ENCODE data around the gene MAEL. TPM values are rescaled to one million over a fixed set of nuclear protein-coding genes. Genes with fewer than 3 reads are reported as not detected.

Gene MAEL
- total RNA-seq, 1 experiment from 2014 or later: 0.26 TPM

DNA sequence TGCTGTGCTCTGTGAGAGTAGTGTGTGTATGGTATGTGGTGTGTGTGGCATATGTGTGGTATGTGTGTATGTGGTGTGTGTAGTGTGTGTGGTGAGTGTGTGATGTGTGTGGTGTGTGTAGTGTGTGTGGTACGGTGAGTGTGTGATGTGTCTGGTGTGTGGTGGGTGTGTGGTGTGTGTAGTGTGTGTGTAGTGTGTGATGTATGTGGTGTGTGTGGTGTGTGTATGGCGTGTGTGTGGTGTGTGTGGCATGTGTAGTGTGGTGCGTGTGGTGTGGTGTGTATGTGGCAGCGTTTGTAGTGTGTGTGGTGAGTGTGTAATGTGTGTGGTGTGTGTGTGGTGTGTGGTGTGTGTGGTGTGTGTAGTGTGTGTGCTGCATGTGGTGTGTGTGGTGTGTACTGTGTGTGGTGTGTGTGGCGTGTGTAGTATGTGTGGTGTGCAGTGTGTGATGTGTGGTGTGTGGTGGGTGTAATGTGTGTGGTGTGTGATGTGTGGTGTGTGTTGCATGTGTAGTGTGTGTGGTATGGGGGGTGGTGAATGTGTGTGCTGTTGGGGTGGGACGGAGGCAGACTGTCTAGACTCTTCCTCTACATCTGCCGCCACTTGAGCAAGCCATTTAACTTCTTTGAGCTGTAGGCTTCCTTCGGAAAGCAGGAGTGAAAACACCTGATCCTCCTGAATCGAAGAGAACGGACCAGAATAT lies 67.6 kb downstream of the MAEL start:
- Mint-ChIP-seq H3K9me3 (no peaks in the 10 kb centered on the region), H3K4me1 (peaks cover 17% of the 10 kb centered on the region), H3K36me3 (no peaks in the 10 kb centered on the region), H3K4me3 (no peak overlapping the region), H3K27me3 (ENCODE audit: low read depth) (peaks cover 4% of the 10 kb centered on the region; the same call in 1 of the 2 replicates), H3K27ac (no peak overlapping the region)
- no peak for TF ChIP-seq ZNF232 (CRISPR knock-in tag; IDR thresholded peaks at IDR 0.05)
- TF ChIP-seq CREB1 (CRISPR knock-in tag; IDR thresholded peaks at IDR 0.05): no peak
- TF ChIP-seq EMX1 (CRISPR knock-in tag; IDR thresholded peaks at IDR 0.05): no peak
- TF ChIP-seq HMGA2 (CRISPR knock-in tag; IDR thresholded peaks at IDR 0.05): no peak
- TF ChIP-seq, protein P1, sequence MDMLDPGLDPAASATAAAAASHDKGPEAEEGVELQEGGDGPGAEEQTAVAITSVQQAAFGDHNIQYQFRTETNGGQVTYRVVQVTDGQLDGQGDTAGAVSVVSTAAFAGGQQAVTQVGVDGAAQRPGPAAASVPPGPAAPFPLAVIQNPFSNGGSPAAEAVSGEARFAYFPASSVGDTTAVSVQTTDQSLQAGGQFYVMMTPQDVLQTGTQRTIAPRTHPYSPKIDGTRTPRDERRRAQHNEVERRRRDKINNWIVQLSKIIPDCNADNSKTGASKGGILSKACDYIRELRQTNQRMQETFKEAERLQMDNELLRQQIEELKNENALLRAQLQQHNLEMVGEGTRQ (CRISPR knock-in tag; IDR thresholded peaks at IDR 0.05): no peak
- TF ChIP-seq, protein P2, sequence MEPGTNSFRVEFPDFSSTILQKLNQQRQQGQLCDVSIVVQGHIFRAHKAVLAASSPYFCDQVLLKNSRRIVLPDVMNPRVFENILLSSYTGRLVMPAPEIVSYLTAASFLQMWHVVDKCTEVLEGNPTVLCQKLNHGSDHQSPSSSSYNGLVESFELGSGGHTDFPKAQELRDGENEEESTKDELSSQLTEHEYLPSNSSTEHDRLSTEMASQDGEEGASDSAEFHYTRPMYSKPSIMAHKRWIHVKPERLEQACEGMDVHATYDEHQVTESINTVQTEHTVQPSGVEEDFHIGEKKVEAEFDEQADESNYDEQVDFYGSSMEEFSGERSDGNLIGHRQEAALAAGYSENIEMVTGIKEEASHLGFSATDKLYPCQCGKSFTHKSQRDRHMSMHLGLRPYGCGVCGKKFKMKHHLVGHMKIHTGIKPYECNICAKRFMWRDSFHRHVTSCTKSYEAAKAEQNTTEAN (CRISPR knock-in tag; IDR thresholded peaks at IDR 0.05): no peak
- TF ChIP-seq, protein P3, sequence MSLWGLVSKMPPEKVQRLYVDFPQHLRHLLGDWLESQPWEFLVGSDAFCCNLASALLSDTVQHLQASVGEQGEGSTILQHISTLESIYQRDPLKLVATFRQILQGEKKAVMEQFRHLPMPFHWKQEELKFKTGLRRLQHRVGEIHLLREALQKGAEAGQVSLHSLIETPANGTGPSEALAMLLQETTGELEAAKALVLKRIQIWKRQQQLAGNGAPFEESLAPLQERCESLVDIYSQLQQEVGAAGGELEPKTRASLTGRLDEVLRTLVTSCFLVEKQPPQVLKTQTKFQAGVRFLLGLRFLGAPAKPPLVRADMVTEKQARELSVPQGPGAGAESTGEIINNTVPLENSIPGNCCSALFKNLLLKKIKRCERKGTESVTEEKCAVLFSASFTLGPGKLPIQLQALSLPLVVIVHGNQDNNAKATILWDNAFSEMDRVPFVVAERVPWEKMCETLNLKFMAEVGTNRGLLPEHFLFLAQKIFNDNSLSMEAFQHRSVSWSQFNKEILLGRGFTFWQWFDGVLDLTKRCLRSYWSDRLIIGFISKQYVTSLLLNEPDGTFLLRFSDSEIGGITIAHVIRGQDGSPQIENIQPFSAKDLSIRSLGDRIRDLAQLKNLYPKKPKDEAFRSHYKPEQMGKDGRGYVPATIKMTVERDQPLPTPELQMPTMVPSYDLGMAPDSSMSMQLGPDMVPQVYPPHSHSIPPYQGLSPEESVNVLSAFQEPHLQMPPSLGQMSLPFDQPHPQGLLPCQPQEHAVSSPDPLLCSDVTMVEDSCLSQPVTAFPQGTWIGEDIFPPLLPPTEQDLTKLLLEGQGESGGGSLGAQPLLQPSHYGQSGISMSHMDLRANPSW (CRISPR knock-in tag; conservative IDR thresholded peaks at IDR 0.05; ENCODE audit: low read depth): no peak
- TF ChIP-seq ELF4 (CRISPR knock-in tag; IDR thresholded peaks at IDR 0.05; ENCODE audit: low read depth): no peak
- TF ChIP-seq ESRRA (CRISPR knock-in tag; IDR thresholded peaks at IDR 0.05; ENCODE audit: borderline replicate concordance): no peak
- TF ChIP-seq OVOL2 (CRISPR knock-in tag; IDR thresholded peaks at IDR 0.05; ENCODE audit: borderline replicate concordance): no peak
- TF ChIP-seq, protein P4, sequence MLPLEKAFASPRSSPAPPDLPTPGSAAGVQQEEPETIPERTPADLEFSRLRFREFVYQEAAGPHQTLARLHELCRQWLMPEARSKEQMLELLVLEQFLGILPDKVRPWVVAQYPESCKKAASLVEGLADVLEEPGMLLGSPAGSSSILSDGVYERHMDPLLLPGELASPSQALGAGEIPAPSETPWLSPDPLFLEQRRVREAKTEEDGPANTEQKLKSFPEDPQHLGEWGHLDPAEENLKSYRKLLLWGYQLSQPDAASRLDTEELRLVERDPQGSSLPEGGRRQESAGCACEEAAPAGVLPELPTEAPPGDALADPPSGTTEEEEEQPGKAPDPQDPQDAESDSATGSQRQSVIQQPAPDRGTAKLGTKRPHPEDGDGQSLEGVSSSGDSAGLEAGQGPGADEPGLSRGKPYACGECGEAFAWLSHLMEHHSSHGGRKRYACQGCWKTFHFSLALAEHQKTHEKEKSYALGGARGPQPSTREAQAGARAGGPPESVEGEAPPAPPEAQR (CRISPR knock-in tag; IDR thresholded peaks at IDR 0.05): no peak
- no peak for TF ChIP-seq NR3C1 (CRISPR knock-in tag; conservative IDR thresholded peaks at IDR 0.05; ENCODE audit: low read depth)
- TF ChIP-seq NFE2L1 (CRISPR knock-in tag; IDR thresholded peaks at IDR 0.05): no peak
- TF ChIP-seq, protein P5, sequence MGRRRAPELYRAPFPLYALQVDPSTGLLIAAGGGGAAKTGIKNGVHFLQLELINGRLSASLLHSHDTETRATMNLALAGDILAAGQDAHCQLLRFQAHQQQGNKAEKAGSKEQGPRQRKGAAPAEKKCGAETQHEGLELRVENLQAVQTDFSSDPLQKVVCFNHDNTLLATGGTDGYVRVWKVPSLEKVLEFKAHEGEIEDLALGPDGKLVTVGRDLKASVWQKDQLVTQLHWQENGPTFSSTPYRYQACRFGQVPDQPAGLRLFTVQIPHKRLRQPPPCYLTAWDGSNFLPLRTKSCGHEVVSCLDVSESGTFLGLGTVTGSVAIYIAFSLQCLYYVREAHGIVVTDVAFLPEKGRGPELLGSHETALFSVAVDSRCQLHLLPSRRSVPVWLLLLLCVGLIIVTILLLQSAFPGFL (CRISPR knock-in tag; IDR thresholded peaks at IDR 0.05; ENCODE audit: borderline replicate concordance): no peak
- TF ChIP-seq ZNF317 (CRISPR knock-in tag; IDR thresholded peaks at IDR 0.05; ENCODE audit: borderline replicate concordance, low read depth): no peak
- TF ChIP-seq, protein P6, sequence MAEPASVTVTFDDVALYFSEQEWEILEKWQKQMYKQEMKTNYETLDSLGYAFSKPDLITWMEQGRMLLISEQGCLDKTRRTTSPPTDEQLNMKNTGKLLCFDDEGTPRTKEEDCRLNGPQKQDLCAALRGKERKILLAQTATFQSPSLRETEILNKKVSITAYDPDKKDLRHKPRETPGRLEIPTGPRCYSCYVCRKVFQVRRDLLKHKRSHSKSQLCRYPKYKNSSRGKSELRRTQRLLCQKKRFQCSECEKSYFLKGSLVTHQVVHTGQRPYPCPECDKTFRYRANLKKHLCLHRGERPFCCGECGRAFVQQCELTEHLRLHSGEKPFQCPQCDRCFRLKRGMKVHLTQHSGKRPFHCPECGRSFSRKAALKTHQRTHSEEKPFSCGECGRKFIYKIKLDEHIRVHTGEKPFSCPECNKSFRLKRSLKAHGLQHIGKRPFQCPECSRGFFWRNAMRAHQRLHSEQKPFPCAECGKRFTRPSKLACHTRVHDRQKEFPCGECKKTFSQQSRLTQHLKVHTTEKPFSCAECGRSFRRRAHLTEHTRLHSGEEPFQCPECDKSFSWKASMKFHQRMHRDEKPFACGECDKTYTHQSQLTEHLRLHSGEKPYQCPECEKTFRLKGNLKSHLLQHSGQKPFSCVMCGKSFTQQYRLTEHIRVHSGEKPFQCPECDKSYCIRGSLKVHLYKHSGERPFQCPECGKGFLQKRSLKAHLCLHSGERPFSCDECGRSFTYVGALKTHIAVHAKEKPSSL (CRISPR knock-in tag; conservative IDR thresholded peaks at IDR 0.05): no peak
- no peak for TF ChIP-seq GTF2I (CRISPR knock-in tag; conservative IDR thresholded peaks at IDR 0.05)
- POLR2A ChIA-PET: interaction anchor here (0.8 to 1.0 kb wide), 2 partner anchors 146 to 201 kb away, joined by 3 read pairs; no protein-coding TSS in a partner anchor
- ATAC-seq (0 out of 2 replicates have a peak, but pooled peaks have one; percentile 3), DNase-seq (ENCODE audit: low spot score) (no peak)
- CTCF ChIA-PET: interaction anchor here (0.6 to 11.5 kb wide), 30 partner anchors 9 to 483 kb away, joined by 3 to 400 read pairs (median 3); partner anchors contain the start of genes ILDR2 and TADA1
